Fibroblast of mammary gland (primary cell): Measurements from ENCODE around the gene GADD45A.

Experiments
- DNase-seq: peaks from one replicate; pipeline ENCODE4 v3.0.0-alpha.2; 2010; ENCODE audit warnings: low read depth
- H3K4me3 ChIP-seq: 2 replicates; pipeline ENCODE4 v1.5.1; 2011; ENCODE audit warnings: low read depth, mild to moderate bottlenecking, low read length, moderate library complexity; ENCODE audit not compliant: control insufficient read depth
- CTCF ChIP-seq: conservative IDR thresholded peaks from 2 replicates; pipeline ENCODE4 v1.5.1; 2011; ENCODE audit warnings: low read depth, low read length, inconsistent platforms; ENCODE audit not compliant: control insufficient read depth, insufficient read depth

The GADD45A gene

GRCh38 chr1:67719329-67720196, 34.6 kb downstream of the GADD45A start:
- no peak for DNase-seq
- no peak overlapping the region for H3K4me3 ChIP-seq
- TF ChIP-seq CTCF = no peak

GRCh38 chr1:67721112-67721511, 36.1 kb downstream of the GADD45A start:
- DNase-seq = no peak
- no peak overlapping the region for H3K4me3 ChIP-seq
- no peak for TF ChIP-seq CTCF

GRCh38 chr1:67721650-67722291, 36.8 kb downstream of the GADD45A start:
- H3K4me3 ChIP-seq = no peak overlapping the region
- TF ChIP-seq CTCF = no peak
- DNase-seq = no peak

- TF ChIP-seq CTCF = no peak
- no peak overlapping the region for H3K4me3 ChIP-seq
- DNase-seq = peak; percentile 40
Measured at GRCh38 chr1:67722292-67722944, 37.4 kb downstream of the GADD45A start.

- no peak overlapping the region for H3K4me3 ChIP-seq
- DNase-seq = no peak
- TF ChIP-seq CTCF = no peak
Measured at GRCh38 chr1:67723126-67723525, 38.1 kb downstream of the GADD45A start.

GRCh38 chr1:67723620-67724019, 38.6 kb downstream of the GADD45A start:
- peak; percentile 83 for DNase-seq
- H3K4me3 ChIP-seq = no peak overlapping the region
- no peak for TF ChIP-seq CTCF
